Transverse colon (tissue), 3 donors: Measurements from ENCODE around the gene HOXD10.

ENCODE experiments used
- CTCF ChIP-seq, 5 experiments: fragments of 200-600 bp in 3 of 5; fragments of 450-650 bp in 2 of 5; sonication (generic) in 3 of 5; IDR thresholded peaks; 1 replicate in 2 of 5; 2 replicates in 3 of 5; pipeline ENCODE4 v1.5.1; 2016 to 2017; ENCODE audit warnings: antibody characterized with exemption in 5 of 5, inconsistent platforms in 3 of 5, mild to moderate bottlenecking in 2 of 5, moderate library complexity in 1 of 5
- EP300 ChIP-seq: sonication (generic); formaldehyde crosslinking; IDR thresholded peaks from one replicate; pipeline ENCODE4 v1.6.1; 2017; ENCODE audit warnings: antibody characterized with exemption, low read depth

- TF ChIP-seq CTCF (IDR thresholded peaks at IDR 0.05), result no peak
- TF ChIP-seq EP300, result no peak
These were observed 7.2 kb upstream of the HOXD10 start for GRCh38 chr2:176109192-176109901.
